WTC11 (cell line): ENCODE results near the gene E2F4. TPM values are rescaled to one million over a fixed set of nuclear protein-coding genes. Genes with fewer than 3 reads are reported as not detected.

Source experiments
- ATAC-seq: fragments of 200-7000 bp; cut with Tn5 transposase; 2 replicates; pipeline ENCODE4 v1.10.0; 2021; ENCODE audit warnings: mild to moderate bottlenecking, moderate library complexity
- CTCF ChIA-PET: fragments of 300-600 bp; sonication (Branson Sonifier 250); formaldehyde crosslinking; loops from one replicate; lab custom pipeline; 2021; ENCODE audit warnings: antibody characterized with exemption; lab: Charles Lee
- POLR2A ChIA-PET: fragments of 350-600 bp; sonication (Branson Sonifier 250); formaldehyde crosslinking; loops from one replicate; lab custom pipeline; 2021; ENCODE audit warnings: antibody characterized with exemption; lab: Charles Lee
- DNase-seq: peaks from one replicate; pipeline ENCODE4 v3.0.0; 2021; ENCODE audit warnings: low spot score
- H3K27ac Mint-ChIP-seq: 2 replicates; pipeline ENCODE4 v1.8.0; 2021; ENCODE audit warnings: mixed read lengths
- H3K27me3 Mint-ChIP-seq: 2 replicates; pipeline ENCODE4 v1.8.0; 2021; ENCODE audit warnings: low read depth, mild to moderate bottlenecking, moderate library complexity, mixed read lengths
- H3K36me3 Mint-ChIP-seq: 2 replicates; pipeline ENCODE4 v1.8.0; 2021; ENCODE audit warnings: mixed read lengths
- H3K4me1 Mint-ChIP-seq: 2 replicates; pipeline ENCODE4 v1.8.0; 2022; ENCODE audit warnings: mixed read lengths
- H3K4me3 Mint-ChIP-seq: 2 replicates; pipeline ENCODE4 v1.8.0; 2021; ENCODE audit warnings: mild to moderate bottlenecking, moderate library complexity, mixed read lengths
- H3K9me3 Mint-ChIP-seq: 2 replicates; pipeline ENCODE4 v1.8.0; 2021; ENCODE audit warnings: mixed read lengths
- ETV6 ChIP-seq: sonication (generic); formaldehyde crosslinking; IDR thresholded peaks from 2 replicates; pipeline ENCODE4 v1.8.1; 2022; ENCODE audit warnings: mild to moderate bottlenecking, missing genetic modification reagents
- FOXK1 ChIP-seq: sonication (generic); formaldehyde crosslinking; IDR thresholded peaks from 2 replicates; pipeline ENCODE4 v1.8.0; 2022; ENCODE audit warnings: mild to moderate bottlenecking, moderate library complexity, missing genetic modification reagents
- TP53 ChIP-seq: sonication (generic); formaldehyde crosslinking; IDR thresholded peaks from 2 replicates; pipeline ENCODE4 v1.8.1; 2023; ENCODE audit warnings: mild to moderate bottlenecking, missing genetic modification reagents
- ZBTB21 ChIP-seq: sonication (generic); formaldehyde crosslinking; IDR thresholded peaks from 2 replicates; pipeline ENCODE4 v1.8.1; 2023; ENCODE audit warnings: mild to moderate bottlenecking, missing genetic modification reagents, borderline replicate concordance
- ZNF232 ChIP-seq: sonication (generic); formaldehyde crosslinking; IDR thresholded peaks from 2 replicates; pipeline ENCODE4 v1.8.0; 2022; ENCODE audit warnings: mild to moderate bottlenecking, missing genetic modification reagents
- total RNA-seq: library from RNA; stranded (reverse); gene quantifications from 3 replicates; pipeline ENCODE4 v1.2.3, GENCODE V29; 2021
- TF ChIP-seq, protein P1 (sequence below): sonication (generic); formaldehyde crosslinking; IDR thresholded peaks from 2 replicates; pipeline ENCODE4 v1.8.0; 2022; ENCODE audit warnings: missing genetic modification reagents
- TF ChIP-seq, protein P2 (sequence below): sonication (generic); formaldehyde crosslinking; IDR thresholded peaks from 2 replicates; pipeline ENCODE4 v1.8.1; 2022; ENCODE audit warnings: low read depth, mild to moderate bottlenecking, moderate library complexity, missing genetic modification reagents, borderline replicate concordance
- TF ChIP-seq, protein P3 (sequence below): sonication (generic); formaldehyde crosslinking; IDR thresholded peaks from 2 replicates; pipeline ENCODE4 v1.8.0; 2023; ENCODE audit warnings: mild to moderate bottlenecking, missing genetic modification reagents
- TF ChIP-seq, protein P4 (sequence below): sonication (generic); formaldehyde crosslinking; IDR thresholded peaks from 2 replicates; pipeline ENCODE4 v1.8.1; 2022; ENCODE audit warnings: missing genetic modification reagents, borderline replicate concordance
- TF ChIP-seq, protein P5 (sequence below): fragments of 200-600 bp; IDR thresholded peaks from 2 replicates; pipeline ENCODE4 v1.8.0; 2022; ENCODE audit warnings: antibody characterized with exemption

The E2F4 gene
- total RNA-seq, 1 experiment from 2014 or later = 85.0 TPM

DNA sequence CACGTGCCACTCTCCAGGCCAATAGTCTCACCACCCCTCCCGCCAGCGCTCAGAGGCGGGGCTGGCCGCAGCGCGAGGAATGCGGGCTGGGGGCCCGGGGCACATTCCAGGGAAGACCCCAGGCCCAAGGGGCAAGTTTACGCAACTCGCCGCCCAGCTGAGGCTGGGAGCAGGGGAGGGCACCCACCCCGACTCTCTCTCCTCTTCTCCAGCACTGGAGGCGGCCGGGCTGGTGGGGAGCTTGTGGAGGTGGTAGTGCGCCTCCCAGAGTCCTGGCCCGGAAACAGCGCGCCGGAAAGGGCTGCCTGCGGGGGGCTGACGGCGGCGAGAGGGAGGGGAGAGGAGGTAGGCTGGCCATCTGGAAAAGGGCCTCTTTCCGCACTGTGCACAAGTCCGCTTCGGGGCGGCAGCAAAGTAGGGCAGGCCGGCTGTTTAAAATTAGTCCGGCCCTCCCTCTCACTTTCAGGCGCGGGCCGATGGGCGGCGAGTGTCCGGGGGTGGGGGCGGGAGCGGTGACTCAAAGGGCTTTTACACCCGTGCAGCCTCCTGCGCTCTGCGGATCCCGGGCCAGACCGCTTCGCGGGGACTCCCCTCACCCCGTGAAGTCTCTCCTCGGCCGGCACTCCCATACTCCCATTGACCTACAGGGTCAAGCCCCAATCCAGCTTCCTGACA lies 54.3 kb downstream of the E2F4 start (continued):
- TF ChIP-seq, protein P1, sequence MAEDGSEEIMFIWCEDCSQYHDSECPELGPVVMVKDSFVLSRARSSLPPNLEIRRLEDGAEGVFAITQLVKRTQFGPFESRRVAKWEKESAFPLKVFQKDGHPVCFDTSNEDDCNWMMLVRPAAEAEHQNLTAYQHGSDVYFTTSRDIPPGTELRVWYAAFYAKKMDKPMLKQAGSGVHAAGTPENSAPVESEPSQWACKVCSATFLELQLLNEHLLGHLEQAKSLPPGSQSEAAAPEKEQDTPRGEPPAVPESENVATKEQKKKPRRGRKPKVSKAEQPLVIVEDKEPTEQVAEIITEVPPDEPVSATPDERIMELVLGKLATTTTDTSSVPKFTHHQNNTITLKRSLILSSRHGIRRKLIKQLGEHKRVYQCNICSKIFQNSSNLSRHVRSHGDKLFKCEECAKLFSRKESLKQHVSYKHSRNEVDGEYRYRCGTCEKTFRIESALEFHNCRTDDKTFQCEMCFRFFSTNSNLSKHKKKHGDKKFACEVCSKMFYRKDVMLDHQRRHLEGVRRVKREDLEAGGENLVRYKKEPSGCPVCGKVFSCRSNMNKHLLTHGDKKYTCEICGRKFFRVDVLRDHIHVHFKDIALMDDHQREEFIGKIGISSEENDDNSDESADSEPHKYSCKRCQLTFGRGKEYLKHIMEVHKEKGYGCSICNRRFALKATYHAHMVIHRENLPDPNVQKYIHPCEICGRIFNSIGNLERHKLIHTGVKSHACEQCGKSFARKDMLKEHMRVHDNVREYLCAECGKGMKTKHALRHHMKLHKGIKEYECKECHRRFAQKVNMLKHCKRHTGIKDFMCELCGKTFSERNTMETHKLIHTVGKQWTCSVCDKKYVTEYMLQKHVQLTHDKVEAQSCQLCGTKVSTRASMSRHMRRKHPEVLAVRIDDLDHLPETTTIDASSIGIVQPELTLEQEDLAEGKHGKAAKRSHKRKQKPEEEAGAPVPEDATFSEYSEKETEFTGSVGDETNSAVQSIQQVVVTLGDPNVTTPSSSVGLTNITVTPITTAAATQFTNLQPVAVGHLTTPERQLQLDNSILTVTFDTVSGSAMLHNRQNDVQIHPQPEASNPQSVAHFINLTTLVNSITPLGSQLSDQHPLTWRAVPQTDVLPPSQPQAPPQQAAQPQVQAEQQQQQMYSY (CRISPR knock-in tag) = peak; percentile 48; the same call in 1 of the 2 replicates

DNA sequence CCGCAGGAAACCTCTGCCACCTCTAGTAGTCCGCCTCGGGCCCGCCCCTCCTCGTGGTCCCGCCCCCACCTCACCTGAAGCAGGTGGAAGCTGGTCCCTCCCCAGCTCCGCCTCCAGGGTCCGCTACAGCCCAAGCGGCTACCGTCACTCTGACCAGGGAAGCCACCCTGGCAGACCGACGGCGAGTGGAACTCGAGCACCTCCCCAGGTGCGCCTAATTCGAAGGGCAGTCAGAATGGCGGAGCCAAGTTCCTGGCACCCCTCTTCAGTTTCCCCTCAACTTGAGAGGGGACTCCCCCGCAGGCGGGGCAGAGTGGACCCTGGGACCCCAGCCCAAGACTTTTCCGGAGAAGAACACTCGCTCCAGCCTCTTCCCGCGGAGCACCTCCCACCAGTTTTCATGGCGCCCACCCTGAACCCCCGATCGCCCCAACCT lies 54.8 kb downstream of the E2F4 start:
- ChIA-PET CTCF (interaction anchor here (0.5 to 5.0 kb wide), 51 partner anchors 8 to 337 kb away, joined by 3 to 57 read pairs (median 5); partner anchors contain the start of genes ATP6V0D1, B3GNT9, CES3 and ELMO3), POLR2A (interaction anchor here (0.6 to 3.2 kb wide), 10 partner anchors 9 to 286 kb away, joined by 3 to 26 read pairs (median 4); partner anchors contain the start of genes CES3 and TMEM208)
- Mint-ChIP-seq H3K36me3 (no peaks in the 10 kb centered on the region), H3K4me1 (peaks cover 35% of the 10 kb centered on the region), H3K27me3 (peaks cover 38% of the 10 kb centered on the region), H3K9me3 (no peaks in the 10 kb centered on the region), H3K4me3 (peak overlapping the region; percentile 89), H3K27ac (peak overlapping the region; percentile 85)
- TF ChIP-seq, protein P2, sequence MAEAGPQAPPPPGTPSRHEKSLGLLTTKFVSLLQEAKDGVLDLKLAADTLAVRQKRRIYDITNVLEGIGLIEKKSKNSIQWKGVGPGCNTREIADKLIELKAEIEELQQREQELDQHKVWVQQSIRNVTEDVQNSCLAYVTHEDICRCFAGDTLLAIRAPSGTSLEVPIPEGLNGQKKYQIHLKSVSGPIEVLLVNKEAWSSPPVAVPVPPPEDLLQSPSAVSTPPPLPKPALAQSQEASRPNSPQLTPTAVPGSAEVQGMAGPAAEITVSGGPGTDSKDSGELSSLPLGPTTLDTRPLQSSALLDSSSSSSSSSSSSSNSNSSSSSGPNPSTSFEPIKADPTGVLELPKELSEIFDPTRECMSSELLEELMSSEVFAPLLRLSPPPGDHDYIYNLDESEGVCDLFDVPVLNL (CRISPR knock-in tag) = no peak
- TF ChIP-seq, protein P3, sequence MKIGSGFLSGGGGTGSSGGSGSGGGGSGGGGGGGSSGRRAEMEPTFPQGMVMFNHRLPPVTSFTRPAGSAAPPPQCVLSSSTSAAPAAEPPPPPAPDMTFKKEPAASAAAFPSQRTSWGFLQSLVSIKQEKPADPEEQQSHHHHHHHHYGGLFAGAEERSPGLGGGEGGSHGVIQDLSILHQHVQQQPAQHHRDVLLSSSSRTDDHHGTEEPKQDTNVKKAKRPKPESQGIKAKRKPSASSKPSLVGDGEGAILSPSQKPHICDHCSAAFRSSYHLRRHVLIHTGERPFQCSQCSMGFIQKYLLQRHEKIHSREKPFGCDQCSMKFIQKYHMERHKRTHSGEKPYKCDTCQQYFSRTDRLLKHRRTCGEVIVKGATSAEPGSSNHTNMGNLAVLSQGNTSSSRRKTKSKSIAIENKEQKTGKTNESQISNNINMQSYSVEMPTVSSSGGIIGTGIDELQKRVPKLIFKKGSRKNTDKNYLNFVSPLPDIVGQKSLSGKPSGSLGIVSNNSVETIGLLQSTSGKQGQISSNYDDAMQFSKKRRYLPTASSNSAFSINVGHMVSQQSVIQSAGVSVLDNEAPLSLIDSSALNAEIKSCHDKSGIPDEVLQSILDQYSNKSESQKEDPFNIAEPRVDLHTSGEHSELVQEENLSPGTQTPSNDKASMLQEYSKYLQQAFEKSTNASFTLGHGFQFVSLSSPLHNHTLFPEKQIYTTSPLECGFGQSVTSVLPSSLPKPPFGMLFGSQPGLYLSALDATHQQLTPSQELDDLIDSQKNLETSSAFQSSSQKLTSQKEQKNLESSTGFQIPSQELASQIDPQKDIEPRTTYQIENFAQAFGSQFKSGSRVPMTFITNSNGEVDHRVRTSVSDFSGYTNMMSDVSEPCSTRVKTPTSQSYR (CRISPR knock-in tag) = 0 out of 2 replicates have a peak, but pooled peaks have one; percentile 29
- TF ChIP-seq ZBTB21 (CRISPR knock-in tag) = no peak
- TF ChIP-seq ZNF232 (CRISPR knock-in tag) = peak; percentile 45; the same call in 1 of the 2 replicates
- peak; percentile 10; the same call in 1 of the 2 replicates for TF ChIP-seq TP53
- TF ChIP-seq, protein P1 (CRISPR knock-in tag) = 0 out of 2 replicates have a peak, but pooled peaks have one; percentile 3
- TF ChIP-seq FOXK1 = peak; percentile 55; the same call in 1 of the 2 replicates
- TF ChIP-seq, protein P4, sequence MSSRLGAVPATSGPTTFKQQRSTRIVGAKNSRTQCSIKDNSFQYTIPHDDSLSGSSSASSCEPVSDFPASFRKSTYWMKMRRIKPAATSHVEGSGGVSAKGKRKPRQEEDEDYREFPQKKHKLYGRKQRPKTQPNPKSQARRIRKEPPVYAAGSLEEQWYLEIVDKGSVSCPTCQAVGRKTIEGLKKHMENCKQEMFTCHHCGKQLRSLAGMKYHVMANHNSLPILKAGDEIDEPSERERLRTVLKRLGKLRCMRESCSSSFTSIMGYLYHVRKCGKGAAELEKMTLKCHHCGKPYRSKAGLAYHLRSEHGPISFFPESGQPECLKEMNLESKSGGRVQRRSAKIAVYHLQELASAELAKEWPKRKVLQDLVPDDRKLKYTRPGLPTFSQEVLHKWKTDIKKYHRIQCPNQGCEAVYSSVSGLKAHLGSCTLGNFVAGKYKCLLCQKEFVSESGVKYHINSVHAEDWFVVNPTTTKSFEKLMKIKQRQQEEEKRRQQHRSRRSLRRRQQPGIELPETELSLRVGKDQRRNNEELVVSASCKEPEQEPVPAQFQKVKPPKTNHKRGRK = no peak
- peak; percentile 14; the same call in 1 of the 2 replicates for TF ChIP-seq ETV6 (CRISPR knock-in tag)
- TF ChIP-seq, protein P5, sequence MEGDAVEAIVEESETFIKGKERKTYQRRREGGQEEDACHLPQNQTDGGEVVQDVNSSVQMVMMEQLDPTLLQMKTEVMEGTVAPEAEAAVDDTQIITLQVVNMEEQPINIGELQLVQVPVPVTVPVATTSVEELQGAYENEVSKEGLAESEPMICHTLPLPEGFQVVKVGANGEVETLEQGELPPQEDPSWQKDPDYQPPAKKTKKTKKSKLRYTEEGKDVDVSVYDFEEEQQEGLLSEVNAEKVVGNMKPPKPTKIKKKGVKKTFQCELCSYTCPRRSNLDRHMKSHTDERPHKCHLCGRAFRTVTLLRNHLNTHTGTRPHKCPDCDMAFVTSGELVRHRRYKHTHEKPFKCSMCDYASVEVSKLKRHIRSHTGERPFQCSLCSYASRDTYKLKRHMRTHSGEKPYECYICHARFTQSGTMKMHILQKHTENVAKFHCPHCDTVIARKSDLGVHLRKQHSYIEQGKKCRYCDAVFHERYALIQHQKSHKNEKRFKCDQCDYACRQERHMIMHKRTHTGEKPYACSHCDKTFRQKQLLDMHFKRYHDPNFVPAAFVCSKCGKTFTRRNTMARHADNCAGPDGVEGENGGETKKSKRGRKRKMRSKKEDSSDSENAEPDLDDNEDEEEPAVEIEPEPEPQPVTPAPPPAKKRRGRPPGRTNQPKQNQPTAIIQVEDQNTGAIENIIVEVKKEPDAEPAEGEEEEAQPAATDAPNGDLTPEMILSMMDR = no peak
- DNase-seq = peak; percentile 97
- peak; percentile 78 for ATAC-seq
